Spleen (tissue), 11 donors: ENCODE results near the gene SNU13. TPM values are rescaled to one million over a fixed set of nuclear protein-coding genes. Genes with fewer than 3 reads are reported as not detected.

Experiments used
- DNase-seq: peaks from one replicate; pipeline ENCODE4 v3.0.0-alpha.2; 2020
- H3K27ac ChIP-seq, 8 donors: fragments of 200-600 bp; sonication (generic) in 7 of 8; 1 replicate in 4 of 8; 2 replicates in 4 of 8; pipeline versions ENCODE4 v1.5.0 to v1.8.0; 2016 to 2021; ENCODE audit warnings: inconsistent platforms in 4 of 8, mild to moderate bottlenecking in 4 of 8, moderate library complexity in 1 of 8
- H3K27me3 ChIP-seq, 7 donors: fragments of 200-600 bp; sonication (generic) in 6 of 7; replicated peaks in 1 of 7; 1 replicate in 4 of 7; 2 replicates in 3 of 7; pipeline versions ENCODE4 v1.5.0 to v1.8.0; 2016 to 2021; ENCODE audit warnings: inconsistent platforms in 3 of 7, mild to moderate bottlenecking in 1 of 7
- H3K36me3 ChIP-seq, 6 donors: fragments of 200-600 bp; sonication (generic) in 5 of 6; 1 replicate in 4 of 6; 2 replicates in 2 of 6; pipeline versions ENCODE4 v1.5.0 to v1.8.0; 2016 to 2021; ENCODE audit warnings: inconsistent platforms in 2 of 6
- H3K4me1 ChIP-seq, 6 donors: fragments of 200-600 bp; sonication (generic) in 5 of 6; 1 replicate in 3 of 6; 2 replicates in 3 of 6; pipeline versions ENCODE4 v1.5.0 to v1.8.0; 2016 to 2021; ENCODE audit warnings: inconsistent platforms in 3 of 6
- H3K4me3 ChIP-seq, 8 donors: fragments of 200-600 bp; sonication (generic) in 7 of 8; 1 replicate in 4 of 8; 2 replicates in 4 of 8; pipeline versions ENCODE4 v1.5.0 to v1.8.0; 2016 to 2021; ENCODE audit warnings: inconsistent platforms in 4 of 8, mild to moderate bottlenecking in 4 of 8, moderate library complexity in 2 of 8
- H3K9me3 ChIP-seq, 8 donors: fragments of 200-600 bp; sonication (generic) in 7 of 8; 1 replicate in 4 of 8; 2 replicates in 4 of 8; pipeline versions ENCODE4 v1.5.0 to v1.8.0; 2016 to 2021; ENCODE audit warnings: inconsistent platforms in 4 of 8
- POLR2A ChIP-seq, 3 donors: fragments of 450-650 bp; IDR thresholded peaks; one replicate each; pipeline ENCODE4 v1.5.1; 2017; ENCODE audit warnings: antibody characterized with exemption in 3 of 3, mild to moderate bottlenecking in 1 of 3
- POLR2AphosphoS5 ChIP-seq, 3 donors: sonication (generic); formaldehyde crosslinking; IDR thresholded peaks; one replicate each; pipeline ENCODE4 v1.5.1; 2017; ENCODE audit warnings: antibody characterized with exemption in 3 of 3
- WGBS, 5 donors: extraction: QIAGEN DNeasy Blood & Tissue Kit in 3 of 5; methylation state at CpG; one replicate each; pipeline versions ENCODE4 v1.1.5 to v1.1.7; 2013 to 2018; 5-methylcytosine and 5-hydroxymethylcytosine counted together
- intact Hi-C: fragments of 100-400 bp; cut with DNase I; formaldehyde crosslinking; loops from one replicate; pipeline ENCODE4 v1.15.0; 2023; ENCODE audit warnings: low total_unique reads
- polyA plus RNA-seq, 3 donors: library from polyadenylated mRNA; stranded (reverse); fragments of 200-250 nt; gene quantifications; one replicate each; pipeline ENCODE4 v1.2.1, GENCODE V29; 2013
- total RNA-seq, 7 donors: library from RNA; depleted of rRNA in 3 of 7; stranded (reverse); fragments of >200 nt in 3 of 7; fragmentation: NEBNext Ultra II Directional in 4 of 7; extraction: Animal tissue kit (Norgen Biotek cat#: 25700) in 4 of 7; gene quantifications; one replicate each; pipeline versions ENCODE4 v1.1.0 to v1.2.1, GENCODE V29; 2016 to 2021
- TF ChIP-seq, protein P1 (sequence below), 11 experiments: fragments of 200-600 bp in 7 of 11; fragments of 450-650 bp in 4 of 11; sonication (generic) in 4 of 11; IDR thresholded peaks in 8 of 11; conservative IDR thresholded peaks in 3 of 11; 1 replicate in 7 of 11; 2 replicates in 4 of 11; pipeline versions ENCODE4 v1.4.0 to v1.8.0; 2016 to 2021; ENCODE audit warnings: antibody characterized with exemption in 11 of 11, inconsistent platforms in 4 of 11, mild to moderate bottlenecking in 1 of 11
- donor health status: healthy with polysubstance abuse.
- donor health status: DM: no; HTN: no; CAD: no; lungs with moderate emphysema.
- donor health status: DM: no; HTN: no; CAD: no.
- donor health status: Bipolar disorder and iron deficiency.
- donor health status: healthy.
- donor health status: DM: no; HTN: no; CAD: no.
- donor health status: DM: yes; HTN: yes; CAD: no.

SNU13 gene
- total and polyA plus RNA-seq, 10 donors = 89.0 to 165 (median 111) TPM

DNA sequence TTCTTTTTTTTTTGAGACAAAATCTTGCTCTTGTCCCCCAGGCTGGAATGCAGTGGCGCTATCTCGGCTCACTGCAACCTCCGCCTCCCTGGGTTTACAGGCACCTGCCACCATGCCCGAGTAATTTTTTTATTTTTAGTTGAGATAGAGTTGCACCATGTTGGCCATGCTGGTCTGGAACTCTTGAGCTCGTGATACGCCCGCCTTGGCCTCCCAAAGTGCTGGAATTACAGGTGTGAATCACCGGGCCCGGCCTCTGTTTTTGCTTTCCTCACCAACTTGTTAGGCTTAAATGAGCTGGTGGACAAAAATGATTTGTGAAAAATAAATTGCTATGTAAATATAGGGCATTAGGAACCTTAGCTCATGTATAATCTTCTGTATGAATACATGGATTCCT lies 14.1 kb upstream of the SNU13 start:
- intact Hi-C loops = no loop called here
- H3K27ac ChIP-seq = no peak overlapping the region

DNA sequence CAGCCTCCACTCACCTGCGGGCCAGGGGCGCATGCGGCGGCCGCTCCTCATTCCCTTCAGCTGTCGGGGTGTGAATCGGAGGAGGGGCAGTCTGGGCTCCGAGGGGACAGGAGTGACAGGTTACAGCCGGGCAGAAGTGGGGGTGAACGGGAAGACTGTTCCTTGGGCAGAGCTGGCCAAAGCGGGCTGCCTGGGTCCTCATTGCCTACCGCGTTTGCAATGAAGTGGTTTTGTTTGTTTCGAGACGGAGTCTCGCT lies 11.4 kb upstream of the SNU13 start:
- Histone ChIP-seq H3K27me3 (no peaks in the 10 kb centered on the region), H3K4me1 (peaks cover 15 to 28% (median 22%) of the 10 kb centered on the region in 6 donors), H3K27ac (no peak overlapping the region), H3K9me3 (no peaks in the 10 kb centered on the region), H3K36me3 (no peaks in the 10 kb centered on the region), H3K4me3 (no peak overlapping the region)
- TF ChIP-seq, protein P1, sequence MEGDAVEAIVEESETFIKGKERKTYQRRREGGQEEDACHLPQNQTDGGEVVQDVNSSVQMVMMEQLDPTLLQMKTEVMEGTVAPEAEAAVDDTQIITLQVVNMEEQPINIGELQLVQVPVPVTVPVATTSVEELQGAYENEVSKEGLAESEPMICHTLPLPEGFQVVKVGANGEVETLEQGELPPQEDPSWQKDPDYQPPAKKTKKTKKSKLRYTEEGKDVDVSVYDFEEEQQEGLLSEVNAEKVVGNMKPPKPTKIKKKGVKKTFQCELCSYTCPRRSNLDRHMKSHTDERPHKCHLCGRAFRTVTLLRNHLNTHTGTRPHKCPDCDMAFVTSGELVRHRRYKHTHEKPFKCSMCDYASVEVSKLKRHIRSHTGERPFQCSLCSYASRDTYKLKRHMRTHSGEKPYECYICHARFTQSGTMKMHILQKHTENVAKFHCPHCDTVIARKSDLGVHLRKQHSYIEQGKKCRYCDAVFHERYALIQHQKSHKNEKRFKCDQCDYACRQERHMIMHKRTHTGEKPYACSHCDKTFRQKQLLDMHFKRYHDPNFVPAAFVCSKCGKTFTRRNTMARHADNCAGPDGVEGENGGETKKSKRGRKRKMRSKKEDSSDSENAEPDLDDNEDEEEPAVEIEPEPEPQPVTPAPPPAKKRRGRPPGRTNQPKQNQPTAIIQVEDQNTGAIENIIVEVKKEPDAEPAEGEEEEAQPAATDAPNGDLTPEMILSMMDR (IDR thresholded peaks at IDR 0.05 in 8 of 11, conservative IDR thresholded peaks at IDR 0.05 in 3 of 11) = no peak
- TF ChIP-seq POLR2AphosphoS5 (IDR thresholded peaks at IDR 0.05) (no peak), POLR2A (IDR thresholded peaks at IDR 0.05) (no peak)
- intact Hi-C loops = no loop called here
- no peak for DNase-seq
- 94 to 99% (median 97%) methylated on average over 16 of the region's 16 CpGs for whole genome bisulfite sequencing, 5 donors

More for the DNA sequence above, 14.1 kb upstream of the SNU13 start:
- Histone ChIP-seq H3K9me3 (no peaks in the 10 kb centered on the region), H3K4me1 (peaks cover 6 to 13% (median 10%) of the 10 kb centered on the region in 6 donors), H3K36me3 (no peaks in the 10 kb centered on the region), H3K4me3 (no peak overlapping the region), H3K27me3 (no peaks in the 10 kb centered on the region)
- 90 to 96% (median 93%) methylated on average over 9 of the region's 9 CpGs for WGBS, 5 donors
- TF ChIP-seq POLR2AphosphoS5 (IDR thresholded peaks at IDR 0.05) (no peak), POLR2A (IDR thresholded peaks at IDR 0.05) (no peak)
- TF ChIP-seq, protein P1 (IDR thresholded peaks at IDR 0.05 in 8 of 11, conservative IDR thresholded peaks at IDR 0.05 in 3 of 11) = no peak
- no peak for DNase-seq

DNA sequence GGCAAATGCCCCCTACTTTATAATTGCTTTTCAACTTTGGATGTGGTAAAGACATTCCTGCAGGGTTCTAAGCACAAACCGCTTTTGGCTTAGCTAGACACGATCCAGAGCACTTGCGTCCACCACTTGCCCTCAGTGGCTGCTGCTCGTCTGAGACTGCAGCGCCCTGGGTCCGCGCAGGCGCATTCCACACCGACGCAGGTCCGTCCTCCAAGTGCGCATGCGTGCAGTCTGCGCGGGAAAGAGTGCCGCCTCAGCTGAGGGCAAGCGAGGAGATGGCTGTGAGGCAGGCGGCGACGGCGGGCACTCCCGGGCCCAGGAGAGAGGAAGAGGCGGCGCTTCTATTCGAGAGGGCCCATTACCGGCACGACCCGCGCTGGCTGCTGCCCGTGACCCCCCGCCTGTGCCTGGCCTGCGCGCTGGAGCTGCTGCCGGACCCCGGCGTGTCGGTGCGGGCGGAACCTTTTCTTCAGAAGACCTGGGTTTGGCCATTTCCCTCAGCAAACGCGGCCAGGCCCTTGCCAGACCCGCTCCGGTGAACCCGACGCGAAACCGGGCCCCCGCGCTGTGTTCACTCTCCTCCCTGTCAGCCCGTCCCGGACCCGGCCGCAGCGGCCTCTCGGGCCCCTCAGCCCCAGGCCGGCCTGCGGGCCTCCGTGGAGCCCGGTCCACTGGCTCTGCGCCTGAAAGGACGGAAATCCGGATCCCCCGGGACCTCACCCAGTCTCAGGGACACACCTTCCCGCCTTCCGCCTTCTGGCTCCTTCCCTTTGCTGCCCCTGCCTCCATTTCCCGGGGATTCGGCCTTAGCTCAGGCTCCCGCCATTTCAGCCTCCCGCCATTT lies 10.8 kb upstream of the SNU13 start, which contains the start of gene MEI1:
TSS of gene MEI1 (plus strand) at position 240 of the 844 bp plus-strand sequence. CDS start at position 276, 36 bp downstream.
- peaks cover 15 to 28% (median 22%) of the 10 kb centered on the region in 6 donors for H3K4me1 ChIP-seq
- H3K27me3 ChIP-seq = no peaks in the 10 kb centered on the region
- peaks cover 0 to 4% (median 0%) of the 10 kb centered on the region in 6 donors for H3K36me3 ChIP-seq
- DNase-seq = peak; percentile 96
- no peak for TF ChIP-seq POLR2A (IDR thresholded peaks at IDR 0.05)
- peak; percentile 73 to 80 (median 75) for TF ChIP-seq POLR2AphosphoS5 (IDR thresholded peaks at IDR 0.05)
- TF ChIP-seq, protein P1 (IDR thresholded peaks at IDR 0.05 in 8 of 11, conservative IDR thresholded peaks at IDR 0.05 in 3 of 11) = no peak
- no peak within 1 kb of the TSS for H3K27ac ChIP-seq
- peak within 1 kb of the TSS in 2 of 8 donors; percentile 0 to 50 for H3K4me3 ChIP-seq
- intact Hi-C loops = loop anchor here (2.0 to 5.0 kb wide), 2 partner anchors 157 to 243 kb away; no protein-coding TSS in a partner anchor
- WGBS, 5 donors = 49 to 66% (median 51%) methylated on average over 46 to 69 of the region's 69 CpGs
- no peaks in the 10 kb centered on the region for H3K9me3 ChIP-seq

DNA sequence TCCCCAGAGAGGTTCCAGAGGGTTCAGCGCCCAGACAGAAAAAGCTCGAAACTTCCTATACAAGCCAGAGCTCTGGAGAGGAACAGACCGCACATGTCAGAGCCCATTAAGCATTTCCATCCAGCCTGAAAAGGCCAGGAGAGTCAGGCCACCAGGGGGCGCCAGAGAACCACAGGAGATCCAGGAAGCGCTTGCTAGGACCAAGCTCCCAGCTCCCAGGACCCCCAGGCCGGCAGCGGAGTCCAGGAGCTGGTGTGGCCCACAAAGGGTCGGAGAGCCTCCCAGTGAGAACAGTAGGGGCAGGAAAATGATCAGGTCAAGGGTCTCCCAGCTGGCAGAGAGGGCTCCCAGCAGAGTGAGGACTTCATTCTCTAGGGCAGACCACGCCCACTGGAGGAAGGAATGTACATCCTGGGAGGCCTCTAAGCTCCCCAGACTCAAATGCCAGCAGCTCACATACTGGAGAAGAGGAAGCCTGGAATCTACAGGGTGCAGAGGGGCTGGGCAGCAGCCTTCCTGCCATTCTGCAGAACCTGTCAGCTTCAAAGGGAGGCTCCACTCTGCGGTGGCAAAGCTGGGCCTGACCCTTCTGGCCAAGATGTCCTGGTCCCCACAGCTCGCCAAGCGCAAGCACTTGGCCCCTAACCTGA lies 8.6 kb upstream of the SNU13 start:
- Histone ChIP-seq H3K36me3 (peaks cover 0 to 21% (median 3%) of the 10 kb centered on the region in 6 donors), H3K4me3 (peak overlapping the region in 4 of 8 donors; percentile 9 to 46 (median 16)), H3K4me1 (peaks cover 15 to 28% (median 22%) of the 10 kb centered on the region in 6 donors), H3K27ac (peak overlapping the region in 7 of 8 donors; percentile 40 to 74 (median 57)), H3K9me3 (no peaks in the 10 kb centered on the region), H3K27me3 (no peaks in the 10 kb centered on the region)
- TF ChIP-seq, protein P1 (IDR thresholded peaks at IDR 0.05 in 8 of 11, conservative IDR thresholded peaks at IDR 0.05 in 3 of 11) = peak; percentile 89 to 99 (median 97)
- TF ChIP-seq POLR2A (IDR thresholded peaks at IDR 0.05) (no peak), POLR2AphosphoS5 (IDR thresholded peaks at IDR 0.05) (peak in 2 of 3 donors; percentile 45 to 65)
- intact Hi-C loops = loop anchor here (5.0 kb wide), 1 partner anchor 245 kb away; no protein-coding TSS in a partner anchor
- peak; percentile 97 for DNase-seq
- 26 to 43% (median 27%) methylated on average over 7 to 12 of the region's 12 CpGs for WGBS, 5 donors
